HUES6 (cell line): ENCODE results near the gene LRP2.

Source experiments
- H3K27ac ChIP-seq: 2 replicates; pipeline ENCODE4 v1.7.0; 2013; ENCODE audit warnings: low read depth, mild to moderate bottlenecking, low read length, inconsistent platforms
- H3K27me3 ChIP-seq: 2 replicates; pipeline ENCODE4 v1.6.1; 2013; ENCODE audit warnings: low read length; ENCODE audit not compliant: control insufficient read depth, insufficient read depth
- H3K36me3 ChIP-seq: 2 replicates; pipeline ENCODE4 v1.6.1; 2013; ENCODE audit warnings: low read length; ENCODE audit not compliant: control insufficient read depth, insufficient read depth
- H3K4me1 ChIP-seq: 2 replicates; pipeline ENCODE4 v1.6.1; 2013; ENCODE audit warnings: low read length; ENCODE audit not compliant: control insufficient read depth, insufficient read depth
- H3K4me3 ChIP-seq: 2 replicates; pipeline ENCODE4 v1.5.1; 2013; ENCODE audit warnings: low read depth, low read length
- H3K9ac ChIP-seq: one replicate; pipeline ENCODE4 v1.6.1; 2013; ENCODE audit warnings: mild to moderate bottlenecking, low read length
- H3K9me3 ChIP-seq: 2 replicates; pipeline ENCODE4 v1.6.1; 2013; ENCODE audit warnings: low read depth, low read length; ENCODE audit not compliant: control insufficient read depth, insufficient read depth

The LRP2 gene

DNA sequence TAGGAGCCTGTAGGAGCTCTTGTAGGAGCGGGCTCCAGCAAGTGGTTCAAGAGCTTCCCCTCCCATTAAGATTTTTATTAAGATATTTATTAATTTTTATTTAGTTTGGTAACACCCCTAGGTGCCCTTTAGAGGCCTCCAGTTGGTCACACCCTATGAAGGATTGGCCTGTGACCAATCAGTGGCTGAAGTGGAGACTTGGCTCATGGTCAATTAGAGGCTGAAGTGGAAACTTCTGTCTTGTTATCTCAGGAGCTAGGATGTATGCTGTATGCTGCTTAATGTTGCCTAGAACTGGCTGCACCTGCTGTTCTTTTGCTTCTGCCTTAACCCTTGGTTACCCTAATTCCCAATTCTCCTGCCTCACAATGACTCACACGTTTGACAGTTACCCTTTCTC, 244.3 kb downstream of the LRP2 start:
- H3K27me3 ChIP-seq: no peaks in the 10 kb centered on the region
- no peak overlapping the region for H3K27ac ChIP-seq
- no peak overlapping the region for H3K4me3 ChIP-seq
- no peaks in the 10 kb centered on the region for H3K9me3 ChIP-seq
- H3K36me3 ChIP-seq: no peaks in the 10 kb centered on the region
- no peak overlapping the region for H3K9ac ChIP-seq
- H3K4me1 ChIP-seq: no peaks in the 10 kb centered on the region

DNA sequence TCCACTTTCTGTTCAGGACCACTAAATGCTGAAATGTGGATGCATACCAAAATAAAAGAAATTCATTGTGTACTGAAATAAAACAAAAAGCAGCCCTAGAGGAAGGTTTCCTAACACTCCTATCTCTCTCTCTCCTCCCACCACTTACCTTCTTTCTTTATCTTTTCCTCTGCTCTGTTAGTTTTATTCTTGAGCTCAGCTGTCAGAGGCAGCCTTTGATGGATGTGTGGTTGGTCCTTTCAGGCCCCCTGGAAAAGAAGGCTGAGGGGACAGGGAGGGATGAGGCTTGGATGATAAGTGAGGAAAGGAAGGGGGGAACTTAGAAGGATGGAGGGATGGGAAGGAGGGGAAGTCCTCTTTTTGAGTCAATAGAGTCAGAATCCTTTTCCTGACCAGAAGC, 245.3 kb downstream of the LRP2 start:
- Histone ChIP-seq H3K9ac (no peak overlapping the region), H3K9me3 (no peaks in the 10 kb centered on the region), H3K36me3 (no peaks in the 10 kb centered on the region), H3K27me3 (no peaks in the 10 kb centered on the region), H3K4me1 (no peaks in the 10 kb centered on the region), H3K4me3 (no peak overlapping the region), H3K27ac (no peak overlapping the region)

DNA sequence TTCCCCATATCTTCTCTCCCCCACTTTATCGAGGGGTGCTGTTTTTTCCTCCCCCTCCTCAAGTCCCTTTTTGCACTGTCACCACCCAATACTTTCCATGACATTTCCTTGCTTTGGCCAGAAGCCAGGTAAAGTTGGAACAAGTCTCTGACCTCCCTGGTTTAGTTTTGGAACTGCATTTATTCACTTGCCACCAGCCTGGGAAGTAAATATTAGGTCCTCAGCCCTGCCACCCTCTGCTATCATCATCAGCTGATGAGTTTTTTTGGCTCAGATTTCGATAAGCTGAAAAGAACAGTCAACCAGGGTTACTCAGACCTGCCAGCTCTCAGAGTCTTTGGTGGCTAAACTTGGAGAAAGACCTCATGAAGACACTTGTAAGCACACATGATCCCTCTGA, 246.0 kb downstream of the LRP2 start:
- no peaks in the 10 kb centered on the region for H3K27me3 ChIP-seq
- no peaks in the 10 kb centered on the region for H3K9me3 ChIP-seq
- no peaks in the 10 kb centered on the region for H3K36me3 ChIP-seq
- no peaks in the 10 kb centered on the region for H3K4me1 ChIP-seq
- H3K4me3 ChIP-seq: no peak overlapping the region
- H3K9ac ChIP-seq: no peak overlapping the region
- no peak overlapping the region for H3K27ac ChIP-seq

DNA sequence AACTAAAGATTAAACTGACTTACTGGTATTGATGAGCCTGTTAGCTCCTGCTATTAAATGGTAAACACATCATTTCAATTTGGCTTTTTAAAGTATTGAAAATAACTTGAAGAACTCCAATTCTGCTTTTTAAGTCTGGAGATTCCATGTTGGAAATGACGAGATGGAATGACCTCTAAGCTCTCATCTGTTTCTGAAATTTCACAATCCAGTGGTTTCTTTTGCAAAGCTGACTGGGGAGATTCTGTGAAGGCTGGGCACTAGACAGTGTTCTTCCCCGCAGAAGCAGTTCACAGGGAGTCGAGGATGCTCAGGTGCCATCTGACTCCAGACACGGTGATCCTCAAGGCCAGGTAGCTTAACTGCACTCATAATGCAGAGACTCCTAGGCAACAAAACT, 248.3 kb downstream of the LRP2 start:
- peaks cover 10% of the 10 kb centered on the region for H3K4me1 ChIP-seq
- no peaks in the 10 kb centered on the region for H3K36me3 ChIP-seq
- H3K27ac ChIP-seq: no peak overlapping the region
- no peak overlapping the region for H3K4me3 ChIP-seq
- H3K9ac ChIP-seq: no peak overlapping the region
- no peaks in the 10 kb centered on the region for H3K9me3 ChIP-seq
- no peaks in the 10 kb centered on the region for H3K27me3 ChIP-seq

DNA sequence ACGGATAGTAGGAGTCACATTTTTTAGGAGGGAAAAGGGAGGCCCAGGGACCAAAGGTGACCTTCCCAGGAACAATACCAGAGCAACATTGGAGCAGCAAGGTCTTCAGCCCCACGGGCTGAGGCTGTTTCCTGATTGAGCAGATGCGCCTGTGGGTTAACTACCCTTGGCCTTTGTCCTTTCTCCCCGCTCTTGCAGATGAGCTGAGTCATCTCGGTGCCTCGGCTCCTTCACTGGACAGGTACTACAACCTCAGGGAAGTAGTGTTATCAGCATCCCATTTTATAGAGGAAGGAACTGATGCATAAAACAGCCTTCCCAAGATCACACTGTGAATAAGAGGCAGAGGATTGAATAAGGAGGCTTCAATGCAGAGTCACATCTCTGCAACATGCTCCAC, 249.5 kb downstream of the LRP2 start:
- Histone ChIP-seq H3K27ac (no peak overlapping the region), H3K27me3 (no peaks in the 10 kb centered on the region), H3K4me3 (no peak overlapping the region), H3K36me3 (no peaks in the 10 kb centered on the region), H3K4me1 (peaks cover 10% of the 10 kb centered on the region), H3K9ac (no peak overlapping the region), H3K9me3 (no peaks in the 10 kb centered on the region)

DNA sequence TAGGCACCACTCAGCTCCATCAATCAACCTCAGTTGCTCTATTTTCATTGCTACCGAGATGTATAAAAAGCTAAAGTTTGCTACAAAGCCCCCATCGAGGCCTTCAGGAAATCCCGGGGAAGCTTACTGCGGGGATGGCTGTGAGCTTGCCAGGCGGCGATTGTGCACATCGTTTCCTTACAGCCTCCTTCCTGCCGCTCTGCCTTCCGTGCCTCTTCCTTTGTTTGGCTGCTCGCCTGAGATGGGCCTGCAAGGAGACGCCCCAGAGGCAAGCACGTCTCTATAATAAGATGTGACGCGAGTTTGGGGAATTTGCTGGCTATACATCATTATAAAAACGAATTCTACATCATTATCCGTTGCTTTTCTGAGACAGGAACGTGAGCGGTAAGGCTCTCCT, 251.4 kb downstream of the LRP2 start:
- no peak overlapping the region for H3K27ac ChIP-seq
- H3K4me3 ChIP-seq: no peak overlapping the region
- no peaks in the 10 kb centered on the region for H3K36me3 ChIP-seq
- H3K27me3 ChIP-seq: no peaks in the 10 kb centered on the region
- H3K4me1 ChIP-seq: peaks cover 10% of the 10 kb centered on the region
- no peak overlapping the region for H3K9ac ChIP-seq
- no peaks in the 10 kb centered on the region for H3K9me3 ChIP-seq

DNA sequence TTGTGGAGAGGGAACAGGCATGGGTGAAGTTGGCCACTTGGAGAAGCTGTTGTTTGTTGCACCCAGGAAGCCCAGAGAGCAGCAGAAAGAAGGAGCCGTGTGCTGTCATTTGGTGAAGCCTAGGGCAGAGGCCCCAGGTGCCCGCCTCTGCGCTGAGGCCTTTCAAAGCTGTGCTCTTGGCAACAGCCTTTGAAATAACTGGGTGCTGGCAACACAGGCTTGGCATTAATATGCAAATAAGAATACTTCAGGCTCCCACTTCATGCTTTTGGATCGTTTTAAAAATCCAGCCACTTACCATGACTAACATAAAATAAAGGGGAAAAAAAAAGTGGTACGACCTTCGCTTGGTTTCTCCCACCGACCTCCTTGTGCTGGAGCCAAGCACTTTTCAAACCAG, 251.9 kb downstream of the LRP2 start:
- H3K4me1 ChIP-seq: peaks cover 10% of the 10 kb centered on the region

DNA sequence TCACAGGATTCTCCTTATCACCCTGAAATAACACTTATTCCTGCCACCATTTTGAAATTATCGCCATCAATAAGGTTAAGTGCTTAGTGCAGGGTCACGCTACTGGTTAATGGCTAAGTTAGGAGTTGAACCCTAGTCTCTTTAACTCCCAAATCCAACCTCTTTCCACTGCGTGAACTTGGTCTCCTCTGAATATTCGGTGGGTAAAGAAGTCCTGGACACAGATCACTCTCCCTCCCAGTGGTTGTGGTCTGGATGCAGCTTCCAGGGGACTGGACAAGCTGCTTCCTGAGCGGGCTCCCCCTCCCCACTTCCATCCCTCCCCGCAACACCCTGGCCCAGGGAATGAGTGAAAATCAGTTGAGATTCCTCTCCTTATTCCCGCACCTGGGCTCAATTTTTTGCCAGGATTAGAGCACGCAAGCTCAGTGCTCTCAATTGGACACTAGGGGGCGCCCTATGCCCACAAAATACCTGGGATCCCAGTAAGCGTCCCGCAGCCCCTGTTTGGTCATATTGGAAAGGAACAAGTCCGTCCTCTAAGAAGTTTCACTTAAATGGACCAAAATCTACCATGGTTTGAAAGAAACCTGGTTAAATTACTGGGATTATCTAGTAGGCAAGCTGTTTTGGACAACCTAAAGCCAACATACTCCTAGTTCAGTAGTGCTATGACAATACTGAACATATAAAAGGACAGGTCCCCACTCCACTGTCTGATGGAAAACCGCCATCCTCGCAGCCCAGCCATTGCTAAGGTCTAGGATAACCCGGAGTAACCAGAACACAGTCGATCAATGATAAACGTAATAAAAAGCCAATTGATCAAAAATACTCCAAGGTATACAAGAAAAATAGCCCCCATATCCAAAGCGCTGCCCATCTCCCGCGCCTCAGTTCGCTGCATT, 252.6 kb downstream of the LRP2 start:
- 0 out of 2 replicates have a peak overlapping the region, but pooled peaks have one; percentile 10 for H3K4me3 ChIP-seq
- peaks cover 10% of the 10 kb centered on the region for H3K4me1 ChIP-seq
- H3K36me3 ChIP-seq: no peaks in the 10 kb centered on the region
- no peak overlapping the region for H3K27ac ChIP-seq
- H3K27me3 ChIP-seq: no peaks in the 10 kb centered on the region
- H3K9me3 ChIP-seq: no peaks in the 10 kb centered on the region
- H3K9ac ChIP-seq: no peak overlapping the region

More for the DNA sequence above, 251.9 kb downstream of the LRP2 start:
- Histone ChIP-seq H3K9me3 (no peaks in the 10 kb centered on the region), H3K4me3 (no peak overlapping the region), H3K9ac (no peak overlapping the region), H3K36me3 (no peaks in the 10 kb centered on the region), H3K27ac (no peak overlapping the region), H3K27me3 (no peaks in the 10 kb centered on the region)

DNA sequence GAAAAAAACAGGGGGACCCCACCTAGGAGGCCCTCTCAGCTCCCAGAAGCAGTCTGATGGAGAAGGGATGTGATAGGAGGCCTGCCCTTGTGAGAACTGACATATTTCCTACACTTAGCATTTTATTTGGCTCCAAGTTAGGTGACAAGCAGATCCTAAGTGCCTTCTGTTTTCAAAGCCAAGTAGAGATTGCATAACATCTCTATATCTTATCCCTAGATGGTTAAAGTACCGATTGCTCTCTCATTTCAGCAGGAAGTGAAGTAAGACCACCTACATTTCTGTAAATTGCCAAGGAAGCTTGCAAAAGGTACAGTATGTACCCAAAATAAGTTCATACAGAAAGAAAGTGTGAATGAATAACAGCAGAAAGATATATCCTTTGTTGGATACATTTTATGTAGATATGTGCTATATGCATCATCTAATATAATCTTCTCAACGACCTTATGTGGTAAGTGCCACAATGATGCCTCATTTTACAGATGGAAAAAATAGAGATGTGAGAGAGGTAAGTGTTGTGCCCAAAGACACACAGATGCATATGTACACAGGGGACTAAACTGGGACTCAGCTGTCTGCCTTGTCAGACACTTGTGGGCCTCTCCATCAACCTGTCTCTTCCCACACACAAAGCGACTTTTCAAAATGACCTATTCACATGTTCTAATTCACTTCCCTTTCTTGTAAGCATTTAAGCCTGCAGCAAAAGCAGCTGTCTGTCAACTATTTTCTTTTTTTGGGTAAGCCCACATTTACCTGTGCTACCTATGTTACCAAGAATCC, 254.0 kb downstream of the LRP2 start:
- Histone ChIP-seq H3K4me1 (peaks cover 10% of the 10 kb centered on the region), H3K27ac (no peak overlapping the region), H3K36me3 (no peaks in the 10 kb centered on the region), H3K27me3 (no peaks in the 10 kb centered on the region), H3K4me3 (no peak overlapping the region), H3K9me3 (no peaks in the 10 kb centered on the region), H3K9ac (no peak overlapping the region)

DNA sequence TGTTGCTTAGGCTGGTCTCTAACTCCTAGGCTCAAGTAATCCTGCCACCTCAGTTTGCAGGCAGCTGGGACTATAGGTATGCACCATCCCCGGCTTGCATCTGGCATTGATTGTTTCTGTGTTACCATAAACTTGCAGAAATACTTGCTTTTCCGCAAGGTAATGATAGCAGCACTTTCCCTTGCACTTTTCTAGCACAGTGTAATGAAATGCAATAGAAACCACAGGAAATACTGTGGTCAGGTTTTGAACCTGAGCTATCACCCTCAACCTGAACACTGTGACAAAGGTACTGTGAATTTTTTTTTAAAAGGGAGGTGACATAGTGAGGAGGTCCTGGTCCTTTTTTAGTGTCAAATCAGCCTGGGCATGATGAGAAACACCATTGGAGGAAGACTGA, 254.7 kb downstream of the LRP2 start:
- H3K36me3 ChIP-seq: no peaks in the 10 kb centered on the region
- no peak overlapping the region for H3K9ac ChIP-seq
- H3K4me1 ChIP-seq: peaks cover 10% of the 10 kb centered on the region
- H3K4me3 ChIP-seq: no peak overlapping the region
- no peaks in the 10 kb centered on the region for H3K27me3 ChIP-seq
- no peaks in the 10 kb centered on the region for H3K9me3 ChIP-seq
- no peak overlapping the region for H3K27ac ChIP-seq
